Activated naive CD4-positive, alpha-beta T cell treated with anti-CD3 and anti-CD28 coated beads, Interleukin-2, amount 10 ng/mL, durations not matched to agents 7 days and 5 days (primary cell): ENCODE results near the gene EDEM2.
"Not testable (repeated sequence)": the region's sequence is repeated elsewhere in the genome, so short reads cannot be mapped to it uniquely, and the experiment has no call there.

Source experiments
- CTCF ChIA-PET: fragments of 350-600 bp; sonication (Branson Sonifier 250); formaldehyde crosslinking; loops from one replicate; lab custom pipeline; 2021; ENCODE audit warnings: antibody characterized with exemption; lab: Charles Lee
- DNase-seq: peaks from one replicate; pipeline ENCODE4 v3.0.0-alpha.2; 2020
- H3K27ac Mint-ChIP-seq: one replicate; pipeline ENCODE4 v1.8.0; 2021; ENCODE audit warnings: mild to moderate bottlenecking, moderate library complexity, mixed read lengths
- H3K27me3 Mint-ChIP-seq: one replicate; pipeline ENCODE4 v1.8.0; 2021; ENCODE audit warnings: mild to moderate bottlenecking, mixed read lengths
- H3K36me3 Mint-ChIP-seq: one replicate; pipeline ENCODE4 v1.8.0; 2021; ENCODE audit warnings: mixed read lengths
- H3K4me1 Mint-ChIP-seq: one replicate; pipeline ENCODE4 v1.8.0; 2021; ENCODE audit warnings: mixed read lengths
- H3K4me3 Mint-ChIP-seq: one replicate; pipeline ENCODE4 v1.8.0; 2021; ENCODE audit warnings: mild to moderate bottlenecking, moderate library complexity, mixed read lengths
- H3K9me3 Mint-ChIP-seq: one replicate; pipeline ENCODE4 v1.8.0; 2021; ENCODE audit warnings: mixed read lengths

EDEM2 gene, protein sequence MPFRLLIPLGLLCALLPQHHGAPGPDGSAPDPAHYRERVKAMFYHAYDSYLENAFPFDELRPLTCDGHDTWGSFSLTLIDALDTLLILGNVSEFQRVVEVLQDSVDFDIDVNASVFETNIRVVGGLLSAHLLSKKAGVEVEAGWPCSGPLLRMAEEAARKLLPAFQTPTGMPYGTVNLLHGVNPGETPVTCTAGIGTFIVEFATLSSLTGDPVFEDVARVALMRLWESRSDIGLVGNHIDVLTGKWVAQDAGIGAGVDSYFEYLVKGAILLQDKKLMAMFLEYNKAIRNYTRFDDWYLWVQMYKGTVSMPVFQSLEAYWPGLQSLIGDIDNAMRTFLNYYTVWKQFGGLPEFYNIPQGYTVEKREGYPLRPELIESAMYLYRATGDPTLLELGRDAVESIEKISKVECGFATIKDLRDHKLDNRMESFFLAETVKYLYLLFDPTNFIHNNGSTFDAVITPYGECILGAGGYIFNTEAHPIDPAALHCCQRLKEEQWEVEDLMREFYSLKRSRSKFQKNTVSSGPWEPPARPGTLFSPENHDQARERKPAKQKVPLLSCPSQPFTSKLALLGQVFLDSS

DNA sequence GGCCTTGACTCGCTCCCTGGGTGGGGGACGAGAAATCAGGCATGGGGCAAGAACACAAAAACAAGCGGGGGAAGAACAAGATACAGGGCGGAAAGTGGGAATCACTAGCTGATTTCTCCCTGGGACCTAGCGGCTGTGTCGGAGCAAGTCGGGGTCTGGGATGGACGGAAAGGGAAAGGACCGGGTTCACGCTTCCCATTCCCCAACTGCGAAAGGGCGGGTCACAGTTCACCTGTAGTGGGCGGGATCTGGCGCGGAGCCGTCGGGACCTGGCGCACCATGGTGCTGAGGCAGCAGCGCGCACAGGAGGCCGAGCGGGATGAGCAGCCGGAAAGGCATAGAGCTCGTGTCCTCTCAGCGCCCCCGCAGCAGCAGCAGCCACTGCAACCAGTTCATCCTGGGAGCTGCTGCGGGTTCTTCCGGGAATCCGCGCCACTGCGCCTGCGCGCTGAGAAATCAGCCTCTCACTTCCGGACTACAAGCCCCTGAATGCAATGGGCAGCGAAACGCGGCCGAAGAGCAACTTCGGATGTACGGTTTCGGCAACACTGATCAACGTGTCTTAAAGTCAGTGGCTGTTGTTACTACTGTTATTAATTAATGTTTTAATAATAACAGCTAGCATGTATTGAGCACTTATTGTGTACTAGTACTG is at the start of gene EDEM2:
TSS of gene EDEM2 (minus strand) at position 417 of the 655 bp plus-strand sequence. CDS start at position 339, 78 bp downstream.
- peak within 1 kb of the TSS; percentile 90 for H3K27ac Mint-ChIP-seq
- no peaks in the 10 kb centered on the region for H3K27me3 Mint-ChIP-seq
- H3K4me3 Mint-ChIP-seq = peak within 1 kb of the TSS; percentile 86
- H3K4me1 Mint-ChIP-seq = peaks cover 36% of the 10 kb centered on the region
- no peaks in the 10 kb centered on the region for H3K9me3 Mint-ChIP-seq
- peaks cover 21% of the 10 kb centered on the region for H3K36me3 Mint-ChIP-seq
- DNase-seq = peak; percentile 95
- CTCF ChIA-PET = interaction anchor here (1.0 to 5.0 kb wide), 6 partner anchors 51 to 298 kb away, joined by 3 to 57 read pairs (median 5); partner anchors contain the start of gene MMP24OS

DNA sequence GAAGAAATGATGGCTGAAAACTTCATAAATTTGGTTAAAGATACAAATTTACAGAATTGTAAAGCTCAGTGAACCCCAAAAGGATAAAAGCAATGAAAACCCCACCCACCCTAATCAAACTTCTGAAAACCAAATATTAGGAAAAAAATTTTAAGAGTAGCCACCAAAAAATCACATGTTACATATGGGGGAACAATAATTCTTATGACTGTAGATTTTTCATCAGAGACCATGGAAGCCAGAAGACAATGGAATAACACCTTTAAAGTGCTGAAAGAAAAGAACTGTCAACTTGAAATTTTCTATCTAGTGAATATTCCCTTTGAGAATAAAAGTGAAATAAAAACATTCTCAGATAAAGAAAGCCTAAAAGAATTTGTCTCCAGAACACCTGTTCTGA is 49.2 kb upstream of the EDEM2 start:
- H3K4me1 Mint-ChIP-seq = no peaks in the 10 kb centered on the region
- CTCF ChIA-PET = interaction anchor here (1.2 kb wide), 1 partner anchor 12 kb away, joined by 5 read pairs; no protein-coding TSS in a partner anchor
- no peaks in the 10 kb centered on the region for H3K27me3 Mint-ChIP-seq
- H3K9me3 Mint-ChIP-seq = peaks cover 21% of the 10 kb centered on the region
- H3K4me3 Mint-ChIP-seq = no peak overlapping the region
- H3K36me3 Mint-ChIP-seq = peaks cover 6% of the 10 kb centered on the region
- DNase-seq = no peak
- no peak overlapping the region for H3K27ac Mint-ChIP-seq

DNA sequence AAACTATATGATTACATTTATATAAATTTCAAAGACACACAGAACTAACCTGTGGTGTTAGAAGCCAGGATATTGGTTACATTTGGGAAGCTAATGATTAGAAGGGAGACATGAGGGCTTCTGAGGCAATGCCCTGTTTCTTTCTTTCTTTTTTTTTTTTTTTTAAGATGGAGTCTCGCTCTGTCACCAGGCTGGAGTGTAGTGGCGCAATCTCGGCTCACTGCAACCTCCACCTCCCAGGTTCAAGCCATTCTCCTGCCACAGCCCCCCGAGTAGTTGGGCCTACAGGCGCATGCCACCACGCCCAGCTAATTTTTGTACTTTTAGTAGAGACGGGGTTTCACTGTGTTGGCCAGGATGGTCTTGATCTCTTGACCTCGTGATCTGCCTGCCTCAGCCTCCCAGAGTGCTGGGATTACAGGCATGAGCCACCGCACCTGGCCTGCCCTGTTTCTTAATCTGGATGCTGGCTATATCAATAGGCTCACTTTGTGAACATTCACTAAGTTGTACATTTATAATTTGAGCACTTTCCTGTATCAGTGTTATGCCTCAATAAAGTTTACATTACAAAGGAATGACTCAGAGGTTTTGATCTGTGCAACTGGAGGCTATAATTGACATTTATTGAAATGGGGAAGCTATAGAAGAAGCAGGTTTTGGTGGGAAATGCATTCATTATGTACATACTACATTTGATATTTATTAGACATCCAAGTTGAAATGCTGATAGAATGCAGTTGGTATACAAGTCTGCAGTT is 46.1 kb upstream of the EDEM2 start:
- H3K36me3 Mint-ChIP-seq, H3K4me1 Mint-ChIP-seq, H3K4me3 Mint-ChIP-seq, H3K27me3 Mint-ChIP-seq, DNase-seq, H3K27ac Mint-ChIP-seq, CTCF ChIA-PET: not testable (repeated sequence)
- peaks cover 16% of the 10 kb centered on the region for H3K9me3 Mint-ChIP-seq

DNA sequence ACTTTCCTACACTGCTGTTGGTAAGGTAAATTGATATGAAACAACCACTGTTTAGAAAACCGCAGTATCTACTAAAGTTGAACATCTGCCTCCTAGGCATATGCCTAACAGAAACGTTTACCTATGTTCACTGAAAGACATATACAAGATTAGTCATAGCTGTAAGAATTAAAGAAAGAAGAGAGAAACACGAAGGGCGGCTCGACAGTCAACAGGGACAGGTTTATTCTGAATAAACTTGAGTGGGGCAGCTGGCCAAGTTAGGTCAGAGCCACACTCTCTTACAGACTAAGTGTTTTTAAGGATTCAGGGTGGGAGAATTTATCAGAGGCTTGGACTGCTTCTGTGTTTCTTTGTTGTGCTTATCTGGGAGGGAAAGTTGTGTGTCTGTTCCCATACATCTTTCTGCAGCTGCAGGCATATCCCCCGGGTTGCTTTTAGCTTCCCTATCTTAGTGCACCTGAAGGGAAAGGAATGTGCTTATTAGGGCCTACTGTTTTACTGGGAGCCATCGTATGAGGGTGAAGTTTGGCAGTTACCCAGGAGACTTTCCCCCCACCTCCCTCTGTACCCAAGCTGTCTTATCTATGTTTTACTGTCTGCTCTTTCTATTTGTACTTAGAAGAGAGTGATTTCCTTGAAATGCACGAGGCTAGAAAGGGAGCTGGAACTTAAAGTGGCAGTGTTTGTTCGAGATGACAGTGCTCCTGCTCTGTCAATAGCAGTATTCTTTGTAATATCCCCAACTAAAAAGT is 45.2 kb upstream of the EDEM2 start:
- Mint-ChIP-seq H3K27ac (no peak overlapping the region), H3K36me3 (peaks cover 3% of the 10 kb centered on the region), H3K9me3 (peaks cover 13% of the 10 kb centered on the region), H3K4me1 (no peaks in the 10 kb centered on the region), H3K27me3 (no peaks in the 10 kb centered on the region), H3K4me3 (no peak overlapping the region)
- DNase-seq = no peak
- CTCF ChIA-PET = no interaction called here

DNA sequence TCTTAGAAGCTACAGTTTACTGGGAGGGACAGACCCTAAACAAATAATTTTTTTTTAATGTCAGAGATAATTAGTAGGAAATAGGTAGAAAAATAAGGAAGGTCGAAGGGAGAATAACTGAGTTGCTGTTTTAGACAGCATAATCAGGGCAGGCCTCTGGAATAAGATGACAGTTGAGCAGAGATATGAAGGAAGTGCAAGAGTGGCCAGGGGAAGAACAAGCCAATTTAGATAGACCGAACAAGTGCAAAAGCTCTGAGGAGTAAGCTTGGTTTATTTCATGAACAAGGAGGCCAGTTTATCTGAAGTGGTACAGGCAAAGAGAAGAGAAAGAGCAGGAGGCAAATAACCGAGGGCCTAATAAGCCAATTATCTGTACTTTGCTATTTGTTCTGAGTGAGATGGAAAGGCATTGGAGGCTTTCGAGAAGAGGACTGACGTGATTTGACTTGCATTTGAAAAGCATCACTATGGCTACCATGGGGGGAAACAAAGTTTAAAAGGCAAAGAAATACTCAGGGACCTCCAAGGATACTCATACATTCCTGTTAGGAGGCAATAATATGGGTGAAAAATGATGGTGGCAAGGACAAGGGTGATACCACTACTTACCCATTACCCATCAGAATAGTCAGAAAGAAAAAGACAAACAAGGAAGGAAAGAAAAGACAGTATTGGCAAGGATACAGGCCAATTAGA is 44.4 kb upstream of the EDEM2 start:
- Mint-ChIP-seq H3K4me1 (no peaks in the 10 kb centered on the region), H3K36me3 (peaks cover 3% of the 10 kb centered on the region), H3K4me3 (no peak overlapping the region), H3K27me3 (no peaks in the 10 kb centered on the region), H3K27ac (no peak overlapping the region), H3K9me3 (peaks cover 6% of the 10 kb centered on the region)
- CTCF ChIA-PET = no interaction called here
- no peak for DNase-seq

DNA sequence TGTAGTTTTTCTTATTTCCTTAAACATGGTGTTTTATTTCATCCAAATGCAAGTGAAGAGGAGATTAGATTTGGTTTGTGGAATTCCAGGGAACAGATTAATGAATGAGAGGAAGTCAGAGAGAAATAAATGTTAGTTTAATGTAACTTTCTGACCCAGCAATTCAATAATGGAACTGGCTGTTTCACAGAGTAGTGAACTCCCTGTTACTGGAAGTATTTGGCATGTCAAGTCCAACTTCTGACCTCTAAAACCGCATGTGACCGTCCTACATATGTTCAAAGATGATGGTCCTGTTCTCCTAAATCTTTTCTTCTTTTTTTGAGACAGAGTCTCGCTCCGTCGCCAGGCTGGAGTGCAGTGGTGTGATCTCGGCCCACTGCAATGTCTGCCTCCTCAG is 43.4 kb upstream of the EDEM2 start:
- H3K4me1 Mint-ChIP-seq = no peaks in the 10 kb centered on the region
- no peaks in the 10 kb centered on the region for H3K27me3 Mint-ChIP-seq
- no peaks in the 10 kb centered on the region for H3K36me3 Mint-ChIP-seq
- peaks cover 2% of the 10 kb centered on the region for H3K9me3 Mint-ChIP-seq
- no peak for DNase-seq
- no peak overlapping the region for H3K4me3 Mint-ChIP-seq
- no peak overlapping the region for H3K27ac Mint-ChIP-seq
- CTCF ChIA-PET = no interaction called here

DNA sequence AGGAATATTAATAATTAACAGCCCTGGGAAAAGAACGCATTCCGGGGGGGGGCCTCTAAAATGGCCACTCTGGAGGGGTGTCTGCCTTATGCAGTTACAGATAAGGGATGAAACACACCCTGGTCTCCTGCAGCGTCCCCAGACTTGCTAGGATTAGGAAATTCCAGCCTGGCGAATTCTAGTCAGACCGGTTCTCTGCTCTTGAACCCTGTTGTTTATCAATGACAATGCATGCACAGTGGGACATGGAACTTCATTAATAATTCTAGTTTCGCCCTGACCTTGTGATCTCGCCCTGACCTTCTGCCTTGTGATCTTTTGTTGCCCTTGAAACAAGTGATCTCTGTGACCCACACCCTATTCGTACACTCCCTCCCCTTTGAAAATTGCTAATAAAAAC is 42.1 kb upstream of the EDEM2 start:
- H3K4me3 Mint-ChIP-seq, H3K27me3 Mint-ChIP-seq, H3K4me1 Mint-ChIP-seq, H3K9me3 Mint-ChIP-seq, DNase-seq, H3K27ac Mint-ChIP-seq, H3K36me3 Mint-ChIP-seq, CTCF ChIA-PET: not testable (repeated sequence)

DNA sequence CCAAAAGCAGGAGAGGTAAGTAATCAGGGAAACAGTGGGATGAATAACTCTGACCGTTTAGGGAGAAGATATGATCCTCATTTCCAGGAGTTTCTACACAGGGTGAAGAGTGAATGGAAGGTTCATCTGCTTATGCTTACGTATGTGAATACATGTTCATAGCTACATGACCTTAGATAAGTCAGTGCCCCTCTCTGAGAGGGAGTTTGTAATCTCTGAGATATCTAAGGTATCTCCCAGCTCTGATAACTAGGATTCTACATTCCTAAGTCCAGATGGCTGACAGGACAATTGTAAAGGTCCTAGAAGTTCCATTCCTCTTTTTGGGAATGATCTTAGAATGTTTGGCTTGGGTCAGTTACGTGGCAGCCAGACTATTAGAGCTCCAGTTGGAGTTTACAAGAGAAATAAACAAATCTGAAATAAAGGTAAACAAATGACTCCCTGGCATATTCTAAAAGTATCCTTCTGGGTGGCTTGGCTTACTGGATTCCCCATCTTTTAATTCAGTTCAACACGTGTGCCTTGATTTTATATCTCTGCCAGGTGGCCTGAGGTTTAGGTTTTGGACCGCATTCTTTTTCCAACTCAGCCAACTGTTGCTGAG is 40.6 kb upstream of the EDEM2 start:
- CTCF ChIA-PET = interaction anchor here (1.6 kb wide), 1 partner anchor 21 kb away, joined by 4 read pairs; no protein-coding TSS in a partner anchor
- H3K4me3 Mint-ChIP-seq = no peak overlapping the region

DNA sequence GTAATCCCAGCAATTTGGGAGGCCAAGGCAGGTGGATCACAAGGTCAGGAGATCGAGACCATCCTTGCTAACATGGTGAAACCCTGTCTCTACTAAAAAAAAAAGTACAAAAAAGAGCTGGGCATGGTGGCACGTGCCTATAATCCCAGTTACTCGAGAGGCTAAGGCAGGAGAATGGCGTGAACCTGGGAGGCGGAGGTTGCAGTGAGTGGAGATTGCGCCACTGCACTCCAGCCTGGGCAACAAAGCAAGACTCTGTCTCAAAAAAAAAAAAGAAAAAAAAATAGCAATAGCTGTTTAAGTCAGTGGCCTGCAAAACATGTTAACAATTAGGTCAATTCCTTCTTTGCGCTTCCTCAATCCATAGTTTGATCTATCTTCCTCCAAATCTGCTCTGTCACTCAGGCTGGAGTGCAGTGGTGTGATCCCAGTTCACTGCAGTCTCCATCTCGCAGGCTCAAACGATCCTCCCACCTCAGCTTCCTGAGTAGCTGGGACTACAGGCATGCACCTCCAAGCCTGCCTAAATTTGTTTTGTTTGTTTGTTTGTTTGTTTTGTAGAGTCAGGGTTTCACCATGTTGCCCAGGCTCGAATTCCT is 39.7 kb upstream of the EDEM2 start:
- H3K27ac Mint-ChIP-seq, H3K9me3 Mint-ChIP-seq, H3K4me3 Mint-ChIP-seq, H3K27me3 Mint-ChIP-seq, H3K36me3 Mint-ChIP-seq, H3K4me1 Mint-ChIP-seq, DNase-seq: not testable (repeated sequence)
- CTCF ChIA-PET = interaction anchor here (0.7 to 1.6 kb wide), 3 partner anchors 22 to 193 kb away, joined by 3 to 4 read pairs (median 3); no protein-coding TSS in a partner anchor

More for the DNA sequence above, 40.6 kb upstream of the EDEM2 start:
- DNase-seq = no peak
- Mint-ChIP-seq H3K27ac (no peak overlapping the region), H3K9me3 (no peaks in the 10 kb centered on the region), H3K36me3 (no peaks in the 10 kb centered on the region), H3K27me3 (no peaks in the 10 kb centered on the region), H3K4me1 (no peaks in the 10 kb centered on the region)

DNA sequence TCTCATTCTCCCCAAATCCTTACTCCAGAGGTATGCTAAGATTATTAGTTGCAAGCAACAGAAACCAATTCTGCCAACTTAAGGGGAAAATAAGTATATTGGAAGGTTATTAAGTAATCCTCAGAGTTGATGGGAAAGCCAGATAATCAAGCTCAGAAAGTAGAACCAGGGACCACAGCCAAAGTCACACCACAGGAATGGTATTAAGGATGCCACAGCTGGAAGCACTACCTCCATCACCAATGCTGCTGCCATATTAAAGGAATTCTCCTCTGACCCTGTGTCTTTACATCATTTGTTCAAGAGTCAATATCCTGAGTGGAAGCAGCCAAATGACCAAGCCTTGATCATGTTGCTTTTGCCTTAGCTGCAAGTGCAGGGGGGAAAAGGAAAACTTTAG is 34.6 kb upstream of the EDEM2 start:
- H3K36me3 Mint-ChIP-seq = no peaks in the 10 kb centered on the region
- H3K27ac Mint-ChIP-seq = no peak overlapping the region
- no peaks in the 10 kb centered on the region for H3K9me3 Mint-ChIP-seq
- CTCF ChIA-PET = no interaction called here
- H3K27me3 Mint-ChIP-seq = no peaks in the 10 kb centered on the region
- H3K4me3 Mint-ChIP-seq = no peak overlapping the region
- no peak for DNase-seq
- H3K4me1 Mint-ChIP-seq = no peaks in the 10 kb centered on the region

DNA sequence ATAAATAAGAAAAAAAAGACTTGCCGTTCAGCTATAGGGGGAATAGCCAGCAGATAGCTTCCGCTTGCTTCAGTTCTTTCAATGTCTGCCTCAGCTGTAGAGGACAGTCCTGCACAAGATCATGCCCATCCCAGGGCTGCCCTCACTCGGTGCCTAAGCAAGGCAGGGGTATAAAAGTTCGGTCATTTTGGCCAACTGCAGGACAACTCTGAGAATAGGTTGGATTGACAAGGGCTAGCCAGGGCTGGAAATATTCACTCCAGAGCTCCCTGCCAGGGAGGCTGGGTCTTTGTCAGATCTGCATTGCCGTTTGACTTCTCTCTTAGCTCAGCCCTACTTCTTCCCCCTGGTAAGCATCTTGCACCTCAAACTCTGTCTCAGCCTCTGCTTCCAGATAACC is 33.1 kb upstream of the EDEM2 start:
- Mint-ChIP-seq H3K36me3 (no peaks in the 10 kb centered on the region), H3K9me3 (no peaks in the 10 kb centered on the region), H3K4me3 (no peak overlapping the region)

DNA sequence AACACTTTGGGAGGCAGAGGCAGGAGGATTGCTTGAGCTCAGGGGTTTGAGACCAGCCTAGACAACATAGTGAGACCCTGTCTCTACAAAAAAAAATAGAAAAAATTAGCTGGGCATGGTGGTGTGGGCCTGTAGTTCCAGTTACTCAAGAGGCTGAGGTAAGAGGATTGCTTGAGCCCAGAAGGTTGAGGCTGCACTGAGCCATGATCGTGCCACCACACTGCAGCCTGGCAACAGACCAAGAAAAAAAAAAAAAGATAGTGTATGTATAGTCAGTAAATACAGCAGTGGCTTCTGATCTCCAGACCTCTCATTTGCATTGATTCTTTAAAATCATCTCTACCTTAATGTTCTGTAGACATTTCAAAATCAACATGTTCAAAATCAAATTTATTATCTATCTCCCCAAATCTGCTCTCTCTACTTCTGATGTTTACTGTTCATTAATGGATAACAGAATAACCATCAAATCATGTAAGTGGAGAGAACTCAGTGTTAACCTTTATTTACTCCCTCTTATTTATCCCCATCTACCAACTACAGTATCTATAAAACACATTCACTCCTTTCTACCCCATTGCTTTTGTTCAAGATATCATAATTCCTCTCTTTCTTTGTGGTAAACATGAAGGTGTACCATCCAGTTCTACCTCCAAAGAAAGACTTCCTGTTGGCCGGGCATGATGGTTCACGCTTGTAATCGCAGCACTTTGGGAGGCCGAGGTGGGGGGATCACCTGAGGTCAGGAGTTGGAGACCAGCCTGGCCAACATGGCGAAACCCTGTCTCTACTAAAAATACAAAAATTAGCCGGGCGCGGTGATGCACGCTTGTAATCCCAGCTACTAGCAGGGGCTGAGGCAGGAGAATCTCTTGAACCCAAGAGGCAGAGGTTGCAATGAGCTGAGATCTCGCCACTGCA is 32.4 kb upstream of the EDEM2 start:
- no peaks in the 10 kb centered on the region for H3K27me3 Mint-ChIP-seq
- DNase-seq = no peak
- H3K36me3 Mint-ChIP-seq = no peaks in the 10 kb centered on the region
- H3K4me3 Mint-ChIP-seq = no peak overlapping the region
- H3K9me3 Mint-ChIP-seq = no peaks in the 10 kb centered on the region
- CTCF ChIA-PET = no interaction called here
- no peak overlapping the region for H3K27ac Mint-ChIP-seq
- H3K4me1 Mint-ChIP-seq = no peaks in the 10 kb centered on the region

More for the DNA sequence above, 33.1 kb upstream of the EDEM2 start:
- DNase-seq = no peak
- no peaks in the 10 kb centered on the region for H3K4me1 Mint-ChIP-seq
- no peak overlapping the region for H3K27ac Mint-ChIP-seq
- H3K27me3 Mint-ChIP-seq = no peaks in the 10 kb centered on the region
- CTCF ChIA-PET = no interaction called here
